Heart left ventricle (tissue), 16 donors: ENCODE results near the gene AVL9. TPM values are rescaled to one million over a fixed set of nuclear protein-coding genes. Genes with fewer than 3 reads are reported as not detected.

ENCODE experiments used
- ATAC-seq, 4 donors: fragments of 200-7000 bp; cut with Tn5 transposase; one replicate each; pipeline ENCODE4 v1.9.1; 2020 to 2022; ENCODE audit warnings: moderate library complexity in 4 of 4, mild to moderate bottlenecking in 3 of 4, moderate number of reproducible peaks in 1 of 4
- DNase-seq, 5 donors: peaks; one replicate each; pipeline ENCODE4 v3.0.0-alpha.2; 2020
- H3K27ac ChIP-seq, 12 donors: fragments of 200-600 bp; sonication (generic) in 4 of 12; one replicate each; pipeline versions ENCODE4 v1.5.0 to v1.8.0; 2016 to 2022; ENCODE audit warnings: mild to moderate bottlenecking in 2 of 12
- H3K27me3 ChIP-seq, 9 donors: fragments of 200-600 bp; sonication (generic) in 2 of 9; one replicate each; pipeline versions ENCODE4 v1.5.1 to v1.8.0; 2016 to 2022; ENCODE audit warnings: mild to moderate bottlenecking in 3 of 9
- H3K36me3 ChIP-seq, 9 donors: fragments of 200-600 bp; sonication (generic) in 2 of 9; one replicate each; pipeline versions ENCODE4 v1.5.0 to v1.8.0; 2018 to 2022; ENCODE audit warnings: mild to moderate bottlenecking in 2 of 9
- H3K4me1 ChIP-seq, 12 donors: fragments of 200-600 bp; sonication (generic) in 4 of 12; one replicate each; pipeline versions ENCODE4 v1.5.0 to v1.8.0; 2016 to 2022; ENCODE audit warnings: mild to moderate bottlenecking in 3 of 12
- H3K4me3 ChIP-seq, 12 donors: fragments of 200-600 bp; sonication (generic) in 4 of 12; one replicate each; pipeline versions ENCODE4 v1.5.0 to v1.8.0; 2017 to 2022; ENCODE audit warnings: mild to moderate bottlenecking in 9 of 12, moderate library complexity in 4 of 12
- H3K9me3 ChIP-seq, 12 donors: fragments of 200-600 bp; sonication (generic) in 4 of 12; one replicate each; pipeline versions ENCODE4 v1.5.0 to v1.8.0; 2016 to 2022; ENCODE audit warnings: mild to moderate bottlenecking in 1 of 12
- POLR2A ChIP-seq, 2 donors: fragments of 450-650 bp; IDR thresholded peaks; one replicate each; pipeline ENCODE4 v1.6.1; 2017; ENCODE audit warnings: antibody characterized with exemption in 2 of 2, mild to moderate bottlenecking in 2 of 2, moderate library complexity in 2 of 2
- WGBS, 4 donors: extraction: QIAGEN DNeasy Blood & Tissue Kit in 2 of 4; methylation state at CpG; one replicate each; pipeline versions ENCODE4 v1.1.5 to v1.1.7; 2013 to 2018; 5-methylcytosine and 5-hydroxymethylcytosine counted together
- intact Hi-C, 10 donors: fragments of 100-400 bp; cut with DNase I; formaldehyde crosslinking; loops; one replicate each; pipeline versions ENCODE4 v1.11.1 to v1.14.2; 2022
- polyA plus RNA-seq, 2 donors: library from polyadenylated mRNA; stranded (reverse); fragments of 200-250 nt; gene quantifications; one replicate each; pipeline ENCODE4 v1.2.3, GENCODE V29; 2013
- total RNA-seq, 9 donors: library from RNA; depleted of rRNA in 2 of 9; stranded (reverse); fragments of >200 nt in 2 of 9; fragmentation: NEBNext Ultra II Directional in 3 of 9; extraction: Animal tissue kit (Norgen Biotek cat#: 25700) in 3 of 9; gene quantifications; one replicate each; pipeline versions ENCODE4 v1.1.0 to v1.2.4, GENCODE V29; 2016 to 2023
- TF ChIP-seq, protein P1 (sequence below), 12 donors: fragments of 200-600 bp; sonication (generic) in 4 of 12; IDR thresholded peaks; one replicate each; pipeline versions ENCODE4 v1.5.0 to v1.8.0; 2018 to 2022; ENCODE audit warnings: antibody characterized with exemption in 12 of 12, mild to moderate bottlenecking in 5 of 12
- donor health status: ischemic (EF 13 %, LVEDD 7.1; RV severe dilation, severe dysfunction).
- donor health status: healthy with polysubstance abuse.
- donor health status: DM: no; HTN: yes; CAD: no.
- donor health status: DM: no; HTN: no; CAD: no.
- donor health status: ischemic (EF 25% LVEDD 6.9; RV normal size, moderate dysfunction).
- donor health status: ischemic (EF 25% LVEDD 5.7; RV mildly dilated, moderate dysfunction).
- donor health status: healthy.
- donor health status: DM: yes; HTN: yes; CAD: no.
- donor health status: ischemic (EF 35%, LVEDD 5.7; RV mildly dilated, moderate dysfunction).
- donor health status: nonischemic (EF 11% LVEDD 7.7; RV severe dilation, severe dysfunction).
- donor health status: DM: yes; HTN: yes; CAD: no.
- donor health status: PGD.
- donor health status: ischemic (EF 29% LVEDD 5.4; RV normal size, mild dysfunction).
- donor health status: nonischemic (EF 23%, LVEDD 6.1; RV moderate dilation, normal function).

The AVL9 gene
- total and polyA plus RNA-seq, 11 donors: 4.6 to 22.3 (median 15.6) TPM

DNA sequence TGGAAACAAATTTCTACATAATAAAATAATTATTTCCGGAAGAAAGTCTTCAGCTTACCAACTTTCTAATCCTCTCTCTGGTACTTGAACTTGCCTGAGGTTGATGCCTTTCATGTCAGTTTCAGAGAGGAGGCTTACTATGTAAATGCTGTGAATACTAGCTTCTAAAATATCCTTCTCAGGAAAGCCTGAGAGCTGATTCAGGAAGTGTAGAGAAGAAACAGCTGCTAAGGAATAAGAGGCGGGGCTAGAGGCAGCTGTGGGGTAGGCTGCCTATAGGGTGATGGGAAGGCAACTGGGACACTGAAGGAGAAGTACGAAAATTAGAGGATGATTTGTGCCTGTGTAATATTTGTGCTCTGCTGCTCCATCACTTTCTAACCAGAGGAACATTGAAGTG is 69.3 kb downstream of the AVL9 start:
- Histone ChIP-seq H3K4me1 (peaks cover 0 to 6% (median 0%) of the 10 kb centered on the region in 12 donors), H3K9me3 (no peaks in the 10 kb centered on the region), H3K27ac (peak overlapping the region in 2 of 12 donors; percentile 5 to 18), H3K4me3 (no peak overlapping the region), H3K27me3 (no peaks in the 10 kb centered on the region), H3K36me3 (peaks cover 0 to 68% (median 46%) of the 10 kb centered on the region in 9 donors)
- DNase-seq (no peak), ATAC-seq (peak in 3 of 4 donors; percentile 57 to 71 (median 66))
- intact Hi-C loops: loop anchor here in 1 of 10 donors (10.0 kb wide), 1 partner anchor 70 kb away; the partner anchor contains the start of genes AVL9 and LSM5
- 38 to 68% (median 50%) methylated on average over 3 of the region's 3 CpGs for WGBS, 4 donors
- TF ChIP-seq, protein P1, sequence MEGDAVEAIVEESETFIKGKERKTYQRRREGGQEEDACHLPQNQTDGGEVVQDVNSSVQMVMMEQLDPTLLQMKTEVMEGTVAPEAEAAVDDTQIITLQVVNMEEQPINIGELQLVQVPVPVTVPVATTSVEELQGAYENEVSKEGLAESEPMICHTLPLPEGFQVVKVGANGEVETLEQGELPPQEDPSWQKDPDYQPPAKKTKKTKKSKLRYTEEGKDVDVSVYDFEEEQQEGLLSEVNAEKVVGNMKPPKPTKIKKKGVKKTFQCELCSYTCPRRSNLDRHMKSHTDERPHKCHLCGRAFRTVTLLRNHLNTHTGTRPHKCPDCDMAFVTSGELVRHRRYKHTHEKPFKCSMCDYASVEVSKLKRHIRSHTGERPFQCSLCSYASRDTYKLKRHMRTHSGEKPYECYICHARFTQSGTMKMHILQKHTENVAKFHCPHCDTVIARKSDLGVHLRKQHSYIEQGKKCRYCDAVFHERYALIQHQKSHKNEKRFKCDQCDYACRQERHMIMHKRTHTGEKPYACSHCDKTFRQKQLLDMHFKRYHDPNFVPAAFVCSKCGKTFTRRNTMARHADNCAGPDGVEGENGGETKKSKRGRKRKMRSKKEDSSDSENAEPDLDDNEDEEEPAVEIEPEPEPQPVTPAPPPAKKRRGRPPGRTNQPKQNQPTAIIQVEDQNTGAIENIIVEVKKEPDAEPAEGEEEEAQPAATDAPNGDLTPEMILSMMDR (IDR thresholded peaks at IDR 0.05): no peak
- TF ChIP-seq POLR2A (IDR thresholded peaks at IDR 0.05): no peak

DNA sequence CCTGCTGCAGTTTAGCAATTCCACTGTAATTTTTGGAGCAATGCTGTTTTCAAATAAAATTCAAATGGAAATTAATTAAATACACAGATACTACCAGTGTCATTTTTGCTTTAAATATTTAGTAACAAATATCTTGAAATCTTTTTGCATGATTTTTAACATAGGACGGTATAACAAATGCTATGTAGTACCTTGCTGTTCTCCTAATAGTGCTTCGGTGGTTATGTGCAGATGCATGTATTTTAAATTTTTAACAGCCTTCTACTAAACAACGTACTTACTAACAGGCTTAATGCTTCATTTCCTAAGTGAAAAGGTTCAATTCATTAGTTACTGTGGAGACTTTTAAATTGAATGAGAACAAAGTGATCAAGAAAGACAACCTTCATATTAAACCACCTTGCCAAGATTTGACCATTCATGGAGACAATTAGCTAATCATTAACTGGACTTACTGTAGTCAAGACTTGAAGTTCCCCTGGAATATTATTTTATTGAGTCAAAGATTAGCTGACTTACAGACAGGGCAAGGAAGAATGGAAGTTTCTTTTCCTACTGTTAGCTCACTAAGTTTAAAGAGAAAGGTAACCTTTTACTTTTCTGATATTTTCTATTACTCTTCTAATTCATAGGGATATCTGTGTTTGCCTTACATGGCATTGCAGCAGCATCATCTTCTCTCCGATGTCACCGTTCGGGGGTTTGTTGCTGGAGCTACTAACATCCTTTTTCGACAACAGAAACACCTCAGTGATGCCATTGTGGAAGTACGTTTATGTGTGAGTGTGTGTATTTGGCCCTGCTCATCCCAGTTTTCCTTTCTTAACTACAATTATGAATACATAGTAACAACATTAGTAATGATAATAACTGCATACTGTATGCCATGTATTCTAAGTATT is 74.3 kb downstream of the AVL9 start:
- intact Hi-C loops: loop anchor here in 1 of 10 donors (10.0 kb wide), 1 partner anchor 75 kb away; the partner anchor contains the start of genes AVL9 and LSM5
- 94 to 97% (median 94%) methylated on average over 8 of the region's 8 CpGs for WGBS, 4 donors
- Histone ChIP-seq H3K4me1 (peaks cover 0 to 5% (median under 1%) of the 10 kb centered on the region in 12 donors), H3K36me3 (peaks cover 0 to 75% (median 52%) of the 10 kb centered on the region in 9 donors), H3K4me3 (no peak overlapping the region), H3K27me3 (no peaks in the 10 kb centered on the region), H3K9me3 (no peaks in the 10 kb centered on the region), H3K27ac (no peak overlapping the region)
- DNase-seq: no peak
- ATAC-seq: no peak
- no peak for TF ChIP-seq POLR2A (IDR thresholded peaks at IDR 0.05)
- TF ChIP-seq, protein P1 (IDR thresholded peaks at IDR 0.05): no peak

DNA sequence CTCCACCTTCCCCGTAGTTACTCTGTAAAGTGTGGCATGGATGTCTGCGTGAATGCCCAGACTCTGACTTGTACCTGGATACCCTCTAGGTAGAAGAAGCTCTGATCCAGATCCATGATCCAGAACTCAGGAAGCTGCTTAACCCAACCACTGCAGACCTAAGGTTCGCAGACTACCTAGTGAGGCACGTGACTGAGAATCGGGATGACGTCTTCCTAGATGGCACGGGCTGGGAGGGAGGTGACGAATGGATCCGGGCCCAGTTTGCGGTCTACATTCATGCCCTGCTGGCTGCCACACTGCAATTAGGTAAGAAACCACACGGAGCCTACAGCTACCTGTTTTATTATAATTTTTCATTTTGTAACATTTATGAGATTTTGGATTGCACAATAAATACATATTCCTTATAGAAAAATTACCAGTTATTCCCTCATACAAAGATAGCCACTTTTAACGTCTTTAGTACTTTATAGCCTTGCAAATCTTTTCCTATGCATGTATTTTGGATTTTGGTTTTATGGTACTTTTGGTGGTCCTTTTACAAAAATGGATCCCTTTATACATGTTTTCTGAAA is 77.9 kb downstream of the AVL9 start:
- H3K36me3 ChIP-seq: peaks cover 0 to 100% (median 88%) of the 10 kb centered on the region in 9 donors
- ATAC-seq (no peak), DNase-seq (no peak)

More for the DNA sequence above, 77.9 kb downstream of the AVL9 start:
- H3K9me3 ChIP-seq: no peaks in the 10 kb centered on the region
- no peaks in the 10 kb centered on the region for H3K27me3 ChIP-seq
- 94 to 97% (median 95%) methylated on average over 12 of the region's 12 CpGs for whole genome bisulfite sequencing, 4 donors
- TF ChIP-seq, protein P1 (IDR thresholded peaks at IDR 0.05): no peak
- no peak for TF ChIP-seq POLR2A (IDR thresholded peaks at IDR 0.05)
- intact Hi-C loops: no loop called here
- no peak overlapping the region for H3K4me3 ChIP-seq
- H3K27ac ChIP-seq: no peak overlapping the region
- H3K4me1 ChIP-seq: peaks cover 0 to 5% (median 0%) of the 10 kb centered on the region in 12 donors
